HepG2 (cell line): ENCODE measurements around the gene TRIM7. TPM values are rescaled to one million over a fixed set of nuclear protein-coding genes. Genes with fewer than 3 reads are reported as not detected.
A peak's percentile ranks its signal among the peaks of the same experiment; 100 is the strongest.

Experiments used
- ATF4 ChIP-seq, 2 experiments: fragments of 450-650 bp in 1 of 2; sonication (generic) in 1 of 2; formaldehyde crosslinking; IDR thresholded peaks; 2 replicates each; pipeline versions ENCODE4 v1.5.0 to v1.8.0; 2020 to 2022; ENCODE audit warnings: mild to moderate bottlenecking in 1 of 2, missing genetic modification reagents in 1 of 2
- FOXA3 ChIP-seq: IDR thresholded peaks from 2 replicates; pipeline ENCODE4 v1.6.1; 2016; ENCODE audit warnings: missing genetic modification reagents, missing compliant biosample characterization
- FOXJ3 ChIP-seq: sonication (generic); formaldehyde crosslinking; IDR thresholded peaks from 2 replicates; pipeline ENCODE4 v1.4.0; 2020; ENCODE audit warnings: missing genetic modification reagents, mild to moderate bottlenecking, borderline replicate concordance
- GTF2F1 ChIP-seq: fragments of 150-350 bp; IDR thresholded peaks from 2 replicates; pipeline ENCODE4 v1.6.1; 2014; ENCODE audit warnings: low read length
- HNRNPL ChIP-seq: fragments of 200-400 bp; formaldehyde crosslinking; IDR thresholded peaks from 2 replicates; pipeline ENCODE4 v1.6.1; 2017; ENCODE audit warnings: mild to moderate bottlenecking, low read depth, low read length
- IRX3 ChIP-seq: sonication (generic); formaldehyde crosslinking; IDR thresholded peaks from 2 replicates; pipeline ENCODE4 v1.8.1; 2023; ENCODE audit warnings: mild to moderate bottlenecking, low read depth, missing genetic modification reagents, borderline replicate concordance
- MEIS2 ChIP-seq: sonication (generic); formaldehyde crosslinking; IDR thresholded peaks from 2 replicates; pipeline ENCODE4 v1.9.0; 2021; ENCODE audit warnings: mild to moderate bottlenecking, missing genetic modification reagents
- NAIF1 ChIP-seq: sonication (generic); formaldehyde crosslinking; IDR thresholded peaks from 2 replicates; pipeline ENCODE4 v1.5.0; 2020; ENCODE audit warnings: mild to moderate bottlenecking, missing genetic modification reagents, borderline replicate concordance
- RBM39 ChIP-seq: fragments of 200-400 bp; formaldehyde crosslinking; IDR thresholded peaks from one replicate; pipeline ENCODE4 v1.6.1; 2018; ENCODE audit warnings: antibody characterized with exemption, mild to moderate bottlenecking, low read depth, low read length; ENCODE audit not compliant: poor library complexity, severe bottlenecking
- RNF219 ChIP-seq: sonication (generic); formaldehyde crosslinking; IDR thresholded peaks from 2 replicates; pipeline ENCODE4 v1.5.0; 2020; ENCODE audit warnings: mild to moderate bottlenecking, missing genetic modification reagents
- SIN3B ChIP-seq: fragments of 150-350 bp; IDR thresholded peaks from 2 replicates; pipeline ENCODE4 v1.6.1; 2014; ENCODE audit warnings: low read length
- SP2 ChIP-seq: sonication (generic); formaldehyde crosslinking; IDR thresholded peaks from 2 replicates; pipeline ENCODE4 v1.5.1; 2020; ENCODE audit warnings: mild to moderate bottlenecking, missing genetic modification reagents
- TBX2 ChIP-seq: sonication (generic); formaldehyde crosslinking; IDR thresholded peaks from 2 replicates; pipeline ENCODE4 v1.5.0; 2020; ENCODE audit warnings: missing genetic modification reagents, mild to moderate bottlenecking, borderline replicate concordance
- TSC22D2 ChIP-seq: sonication (generic); formaldehyde crosslinking; IDR thresholded peaks from 2 replicates; pipeline ENCODE4 v1.5.1; 2020; ENCODE audit warnings: missing genetic modification reagents, mild to moderate bottlenecking, borderline replicate concordance
- ZBTB25 ChIP-seq: IDR thresholded peaks from 2 replicates; pipeline ENCODE4 v1.6.1; 2018; ENCODE audit warnings: missing genetic modification reagents
- ZBTB7B ChIP-seq: sonication (generic); formaldehyde crosslinking; IDR thresholded peaks from 2 replicates; pipeline ENCODE4 v1.4.0; 2020; ENCODE audit warnings: missing genetic modification reagents
- ZNF281 ChIP-seq: sonication (generic); formaldehyde crosslinking; IDR thresholded peaks from 2 replicates; pipeline ENCODE4 v1.4.0; 2020; ENCODE audit warnings: missing genetic modification reagents, borderline replicate concordance
- ZNF83 ChIP-seq: sonication (generic); formaldehyde crosslinking; IDR thresholded peaks from 2 replicates; pipeline ENCODE4 v1.4.0; 2020; ENCODE audit warnings: missing genetic modification reagents, mild to moderate bottlenecking, borderline replicate concordance
- polyA plus RNA-seq, 8 experiments: library from polyadenylated mRNA; depleted of rRNA in 3 of 8; stranded (reverse) in 7 of 8; unstranded in 1 of 8; fragments of >200 nt; fragmentation: Illumina TruSeq in 4 of 8; extraction: Trizol in 4 of 8; gene quantifications; 2 replicates each; pipeline versions ENCODE4 v1.2.1 to v1.2.3, GENCODE V29; 2011 to 2016; ENCODE audit warnings: low read depth in 4 of 8, missing spikeins in 1 of 8, mixed read lengths in 1 of 8; ENCODE audit not compliant: insufficient read depth in 1 of 8
- total RNA-seq, 5 experiments: library from RNA; depleted of rRNA; stranded (reverse); fragments of >200 nt; fragmentation: Illumina TruSeq; extraction: Trizol; gene quantifications; 2 replicates each; pipeline ENCODE4 v1.2.3, GENCODE V29; 2016; ENCODE audit warnings: low read depth in 1 of 5

The TRIM7 gene
- total and polyA plus RNA-seq, 2 of the 13 experiments (the other 11 are each of a cell fraction or from before 2014, with no cell fraction given) = 0.13 TPM; not detected in 1

GRCh38 chr5:181245427-181246275, 40.7 kb upstream of the TRIM7 start (continued):
- TF ChIP-seq RNF219 (0 out of 2 replicates have a peak, but pooled peaks have one; percentile 10), FOXJ3 (CRISPR knock-in tag) (0 out of 2 replicates have a peak, but pooled peaks have one; percentile 14), ATF4 (CRISPR knock-in tag; IDR thresholded peaks at IDR 0.05) (0 out of 4 replicates have a peak, but pooled peaks of 1 of the 2 experiments have one; percentile 17), TSC22D2 (CRISPR knock-in tag) (no peak), NAIF1 (CRISPR knock-in tag) (no peak), SP2 (CRISPR knock-in tag) (peak; percentile 46; the same call in 1 of the 2 replicates), TBX2 (CRISPR knock-in tag) (0 out of 2 replicates have a peak, but pooled peaks have one; percentile 9), ZNF83 (CRISPR knock-in tag) (peak; percentile 15; the same call in 1 of the 2 replicates), GTF2F1 (no peak), MEIS2 (0 out of 2 replicates have a peak, but pooled peaks have one; percentile 26), IRX3 (CRISPR knock-in tag) (no peak), ZBTB25 (CRISPR knock-in tag) (0 out of 2 replicates have a peak, but pooled peaks have one; percentile 18), HNRNPL (0 out of 2 replicates have a peak, but pooled peaks have one; percentile 72), FOXA3 (CRISPR knock-in tag) (no peak), ZBTB7B (CRISPR knock-in tag) (peak; percentile 55; the same call in 1 of the 2 replicates), RBM39 (peak; percentile 8), ZNF281 (no peak), SIN3B (no peak)
